Esophagus muscularis mucosa (tissue), 4 donors: ENCODE measurements around the gene MYO16.
"Not testable (repeated sequence)": the region's sequence is repeated elsewhere in the genome, so short reads cannot be mapped to it uniquely, and the experiment has no call there.

Source experiments
- EP300 ChIP-seq: sonication (generic); formaldehyde crosslinking; IDR thresholded peaks from one replicate; pipeline ENCODE4 v1.6.1; 2017; ENCODE audit warnings: antibody characterized with exemption
- POLR2A ChIP-seq: fragments of 450-650 bp; IDR thresholded peaks from one replicate; pipeline ENCODE4 v1.6.1; 2017; ENCODE audit warnings: antibody characterized with exemption, moderate library complexity, mild to moderate bottlenecking, low read depth
- POLR2AphosphoS5 ChIP-seq, 2 donors: sonication (generic); formaldehyde crosslinking; IDR thresholded peaks; one replicate each; pipeline ENCODE4 v1.6.1; 2017; ENCODE audit warnings: antibody characterized with exemption in 2 of 2
- TF ChIP-seq, protein P1 (sequence below), 3 experiments: fragments of 200-600 bp in 2 of 3; fragments of 450-650 bp in 1 of 3; sonication (generic) in 2 of 3; IDR thresholded peaks; one replicate each; pipeline ENCODE4 v1.5.1; 2017 to 2019; ENCODE audit warnings: antibody characterized with exemption in 3 of 3, mild to moderate bottlenecking in 2 of 3, moderate library complexity in 1 of 3

DNA sequence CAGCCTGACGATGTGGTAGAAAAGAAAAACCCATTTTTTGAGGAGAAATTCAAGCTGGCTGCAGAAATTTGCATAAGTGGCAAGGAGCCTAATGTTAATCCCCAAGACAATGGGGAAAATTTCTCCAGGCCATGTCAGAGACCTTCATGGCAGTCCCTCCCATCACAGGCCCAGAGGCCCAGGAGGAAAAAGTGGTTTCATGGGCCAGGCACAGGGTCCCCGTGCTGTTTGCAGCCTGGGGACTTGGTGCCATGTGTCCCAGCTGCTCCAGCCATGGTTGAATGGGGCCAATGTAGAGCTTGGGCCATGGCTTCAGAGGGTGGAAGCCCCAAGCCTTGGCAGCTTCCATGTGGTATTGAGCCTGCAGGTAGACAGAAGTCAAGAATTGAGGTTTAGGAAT, 153.1 kb downstream of the MYO16 start:
- TF ChIP-seq, protein P1, sequence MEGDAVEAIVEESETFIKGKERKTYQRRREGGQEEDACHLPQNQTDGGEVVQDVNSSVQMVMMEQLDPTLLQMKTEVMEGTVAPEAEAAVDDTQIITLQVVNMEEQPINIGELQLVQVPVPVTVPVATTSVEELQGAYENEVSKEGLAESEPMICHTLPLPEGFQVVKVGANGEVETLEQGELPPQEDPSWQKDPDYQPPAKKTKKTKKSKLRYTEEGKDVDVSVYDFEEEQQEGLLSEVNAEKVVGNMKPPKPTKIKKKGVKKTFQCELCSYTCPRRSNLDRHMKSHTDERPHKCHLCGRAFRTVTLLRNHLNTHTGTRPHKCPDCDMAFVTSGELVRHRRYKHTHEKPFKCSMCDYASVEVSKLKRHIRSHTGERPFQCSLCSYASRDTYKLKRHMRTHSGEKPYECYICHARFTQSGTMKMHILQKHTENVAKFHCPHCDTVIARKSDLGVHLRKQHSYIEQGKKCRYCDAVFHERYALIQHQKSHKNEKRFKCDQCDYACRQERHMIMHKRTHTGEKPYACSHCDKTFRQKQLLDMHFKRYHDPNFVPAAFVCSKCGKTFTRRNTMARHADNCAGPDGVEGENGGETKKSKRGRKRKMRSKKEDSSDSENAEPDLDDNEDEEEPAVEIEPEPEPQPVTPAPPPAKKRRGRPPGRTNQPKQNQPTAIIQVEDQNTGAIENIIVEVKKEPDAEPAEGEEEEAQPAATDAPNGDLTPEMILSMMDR (IDR thresholded peaks at IDR 0.05): not testable (repeated sequence)
- TF ChIP-seq EP300; POLR2A; POLR2AphosphoS5 (IDR thresholded peaks at IDR 0.05): not testable (repeated sequence)
